Measurements from ENCODE around the gene CDK5R2.

CDK5R2 gene

GRCh38 chr2:218988164-218988563, 28.7 kb downstream of the CDK5R2 start:
- DNase-seq (ENCODE audit: low read depth) = no peak

DNA sequence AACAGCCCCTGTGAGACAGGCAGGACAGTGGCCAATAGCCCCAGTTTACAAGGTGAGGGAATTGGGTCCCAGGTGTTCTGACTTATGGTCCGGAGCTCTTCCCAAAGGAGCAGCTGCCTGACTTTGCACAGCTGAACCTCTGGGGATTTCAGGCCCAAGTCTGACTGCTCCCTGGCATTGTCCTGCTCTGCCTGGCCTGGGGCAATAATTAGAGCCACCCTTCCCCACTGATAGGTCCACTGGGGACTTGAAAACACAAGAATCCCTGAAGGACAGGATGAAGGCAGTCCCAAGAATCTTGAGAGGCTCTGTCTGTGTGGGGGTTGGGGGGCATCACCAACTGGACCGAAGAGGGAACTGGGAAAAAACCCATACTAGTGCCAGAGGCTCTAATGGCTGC, 29.2 kb downstream of the CDK5R2 start:
- DNase-seq (ENCODE audit: low read depth) = no peak

- DNase-seq (ENCODE audit: low read depth) = no peak
Measured at GRCh38 chr2:218990052-218990451, 30.6 kb downstream of the CDK5R2 start.

GRCh38 chr2:218990612-218991011, 31.1 kb downstream of the CDK5R2 start:
- DNase-seq (ENCODE audit: low read depth) = no peak

GRCh38 chr2:218991674-218992168, 32.3 kb downstream of the CDK5R2 start:
- DNase-seq (ENCODE audit: low read depth) = no peak

- no peak for DNase-seq (ENCODE audit: low read depth)
Measured at GRCh38 chr2:218992196-218992595, 32.7 kb downstream of the CDK5R2 start.

- DNase-seq (ENCODE audit: low read depth) = no peak
Measured at GRCh38 chr2:218992703-218993344, 33.4 kb downstream of the CDK5R2 start.

- no peak for DNase-seq (ENCODE audit: low read depth)
Measured at GRCh38 chr2:218993345-218994315, 34.2 kb downstream of the CDK5R2 start, which contains the start of gene CRYBA2. TSS of gene CRYBA2 (minus strand) at chr2:218993422. CDS start at chr2:218993176, 246 bp downstream.

- no peak for DNase-seq (ENCODE audit: low read depth)
Measured at GRCh38 chr2:218995561-218995960, 36.1 kb downstream of the CDK5R2 start.

DNA sequence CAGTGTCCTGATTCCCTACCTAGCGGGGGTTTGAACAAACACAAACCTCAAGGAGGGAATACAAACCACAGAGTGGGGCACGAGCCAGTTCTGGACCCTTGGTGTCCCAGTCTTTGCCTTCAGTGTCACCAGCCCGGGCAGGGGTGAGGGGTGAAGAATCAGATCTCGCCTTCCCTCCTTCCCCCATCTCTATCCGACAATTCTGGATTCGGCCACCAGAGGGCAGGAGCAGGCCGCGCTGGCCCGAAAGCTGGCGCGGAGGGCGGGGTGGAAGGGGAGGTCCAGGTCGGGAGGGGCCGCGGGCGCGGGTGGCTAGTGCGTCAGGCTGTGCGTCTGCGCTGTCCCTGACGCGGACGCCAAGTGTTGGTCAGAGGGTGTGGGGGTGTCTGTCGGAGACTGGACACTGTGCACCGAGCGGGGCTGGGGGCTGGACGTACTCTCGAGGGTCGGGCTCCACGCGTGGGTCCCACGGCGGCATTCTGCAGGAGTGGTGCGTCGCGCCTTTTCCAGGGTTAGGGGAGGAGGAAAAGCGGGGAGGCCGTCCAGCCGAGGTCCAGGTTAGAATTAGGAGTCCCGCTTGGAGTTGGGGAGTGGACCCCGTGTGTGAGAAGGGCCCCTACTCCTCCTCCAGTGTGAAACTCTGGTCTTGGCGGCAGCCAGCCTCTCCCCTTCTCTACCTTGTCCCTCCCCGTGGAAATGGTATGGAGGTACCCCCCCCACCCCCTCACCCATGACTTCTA, 36.7 kb downstream of the CDK5R2 start:
- DNase-seq (ENCODE audit: low read depth) = peak; percentile 41

DNA sequence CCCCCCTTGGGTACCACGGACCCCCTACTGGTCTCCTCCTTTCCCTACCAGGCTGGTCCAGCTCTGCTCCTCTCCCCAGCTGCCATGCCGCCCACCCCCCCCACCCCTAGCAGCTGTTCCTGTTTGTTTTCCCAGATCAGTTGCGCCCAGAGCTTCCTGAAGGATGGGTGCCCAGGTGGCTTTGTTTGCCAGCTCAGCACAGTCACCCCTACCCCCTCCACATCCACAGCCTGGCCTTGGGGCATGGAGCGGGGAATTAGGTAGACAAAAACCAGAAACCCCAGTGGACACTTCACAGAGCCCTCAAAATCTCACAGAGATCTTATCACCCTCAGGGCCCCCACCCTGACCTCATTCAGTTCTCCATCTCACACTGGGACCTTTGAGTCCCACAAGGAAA, 37.5 kb downstream of the CDK5R2 start:
- DNase-seq (ENCODE audit: low read depth) = no peak

- no peak for DNase-seq (ENCODE audit: low read depth)
Measured at GRCh38 chr2:218997731-218998130, 38.3 kb downstream of the CDK5R2 start.

DNA sequence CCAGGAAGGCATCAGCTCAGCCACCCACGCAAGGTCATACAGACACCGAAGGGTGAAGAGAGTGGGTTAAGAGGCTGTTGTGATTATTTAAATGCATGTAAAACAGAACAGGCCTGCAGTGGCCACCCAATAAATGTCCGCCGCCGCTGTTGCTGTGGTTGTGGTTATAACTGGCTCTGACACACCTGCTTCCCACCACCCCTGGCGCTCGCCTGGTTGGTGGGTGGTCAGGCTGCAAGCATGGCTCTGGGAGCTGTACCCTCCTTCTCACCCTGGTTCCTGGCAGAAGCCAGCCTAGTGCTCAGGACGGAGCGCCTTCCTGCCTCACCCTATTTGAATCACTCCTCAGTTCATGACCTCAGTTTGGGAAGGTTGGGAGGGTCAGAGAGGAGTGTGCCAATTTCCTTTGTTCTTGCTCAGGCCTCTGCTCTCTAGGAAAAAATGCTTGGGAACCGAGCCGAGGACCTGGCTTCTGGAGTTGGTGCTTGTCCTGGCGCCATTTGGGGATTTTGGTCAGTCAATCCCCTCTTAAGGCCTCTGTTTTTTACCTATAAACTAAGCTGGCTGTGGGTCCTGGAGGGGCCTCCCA, 39.0 kb downstream of the CDK5R2 start:
- no peak for DNase-seq (ENCODE audit: low read depth)

GRCh38 chr2:218999021-218999880, 39.8 kb downstream of the CDK5R2 start:
- no peak for DNase-seq (ENCODE audit: low read depth)

GRCh38 chr2:218999881-219000568, 40.6 kb downstream of the CDK5R2 start:
- DNase-seq (ENCODE audit: low read depth) = no peak

GRCh38 chr2:219000569-219000960, 41.1 kb downstream of the CDK5R2 start:
- DNase-seq (ENCODE audit: low read depth) = no peak

DNA sequence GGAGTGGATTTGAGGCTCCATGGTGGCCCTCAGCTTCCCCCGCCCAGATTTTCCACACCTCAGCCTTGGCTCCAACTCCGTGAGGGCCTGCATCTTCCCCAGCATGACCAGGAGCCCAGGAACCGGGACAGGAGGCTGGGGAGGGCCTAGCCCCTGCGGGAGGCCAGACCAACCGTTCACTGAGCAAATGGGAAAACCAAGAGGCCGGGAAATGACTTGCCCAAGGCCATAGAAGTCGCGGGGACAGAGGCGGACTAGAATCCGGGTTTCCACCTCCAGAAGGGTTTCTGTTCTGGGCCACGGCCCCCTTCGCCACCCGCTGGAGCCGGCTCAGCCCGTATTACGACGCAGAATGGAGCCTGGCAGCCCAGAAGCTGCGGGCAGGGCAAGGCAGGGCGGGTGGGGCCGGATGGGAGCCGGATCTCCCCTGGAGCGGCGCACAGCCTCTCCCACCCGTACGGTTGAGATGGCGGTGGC, 41.7 kb downstream of the CDK5R2 start:
- no peak for DNase-seq (ENCODE audit: low read depth)

DNA sequence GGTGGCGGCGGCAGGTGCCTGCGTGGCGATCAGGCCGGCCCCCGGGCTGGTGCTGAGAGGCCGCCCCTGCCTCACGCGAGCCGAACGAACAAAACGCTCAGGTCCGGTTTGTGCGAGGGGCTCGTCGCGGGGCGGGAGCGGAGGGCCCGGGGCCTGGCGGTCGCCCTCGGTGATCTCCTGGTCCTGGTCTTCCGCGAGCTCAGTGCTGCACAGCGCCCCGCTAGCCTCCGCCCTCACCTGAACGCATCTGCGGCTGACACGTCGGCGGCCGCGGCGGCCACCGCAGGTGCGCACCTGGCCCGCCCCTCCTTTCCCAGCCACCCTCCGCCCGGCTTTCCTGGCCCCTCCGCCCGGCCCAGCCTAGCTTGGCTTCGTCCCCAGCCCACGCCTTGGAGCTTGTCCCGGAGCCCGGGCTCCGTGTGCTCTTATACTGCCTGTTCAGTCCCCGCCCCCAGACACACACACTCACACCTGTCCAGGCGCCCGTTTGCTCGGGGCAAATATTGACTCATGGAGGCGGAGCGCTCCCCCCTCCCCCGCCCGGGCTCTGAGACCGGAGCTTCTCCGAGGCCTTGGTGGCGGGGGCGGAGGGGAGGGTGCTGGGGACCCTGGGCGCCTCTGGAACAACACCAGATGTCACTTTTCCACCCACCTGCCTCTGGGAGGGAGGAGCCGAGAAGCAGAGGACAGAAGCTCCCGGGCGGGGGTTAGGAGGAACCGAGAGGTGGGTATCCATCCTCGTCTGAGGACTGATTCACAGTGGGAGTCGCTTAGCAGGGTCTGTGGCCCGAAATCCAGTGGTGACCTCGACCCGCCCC, 42.3 kb downstream of the CDK5R2 start:
- no peak for DNase-seq (ENCODE audit: low read depth)
